ENCODE measurements around the gene NRG2. TPM values are rescaled to one million over a fixed set of nuclear protein-coding genes. Genes with fewer than 3 reads are reported as not detected.
A peak's percentile ranks its signal among the peaks of the same experiment; 100 is the strongest.

Gene NRG2
- total and polyA plus RNA-seq, 2 donors (not counting 3 experiments of a cell fraction or from before 2014, with no cell fraction given): 0.26 to 0.42 TPM

GRCh38 chr5:139850423-139851016 lies 192.6 kb downstream of the NRG2 start:
- BruUV-seq (replicated peaks): no TSS peak
- ChIA-PET POLR2A (no interaction called here), CTCF (interaction anchor here (2.3 to 5.0 kb wide), 2 partner anchors 62 to 118 kb away, joined by 13 to 37 read pairs; no protein-coding TSS in a partner anchor)
- Histone ChIP-seq H3K79me2 (ENCODE audit: control insufficient read depth, insufficient read depth, low read length) (no peaks in the 10 kb centered on the region), H3K27ac (ENCODE audit: insufficient read depth, low read depth, low read length) (no peak overlapping the region), H3K9me3 (replicated peaks; ENCODE audit: control insufficient read depth, insufficient read depth, low read length) (no peaks in the 10 kb centered on the region), H3K9ac (replicated peaks; ENCODE audit: extremely low read depth, insufficient read depth, low read length) (no peak overlapping the region), H3K4me3 (replicated peaks in 1 of 3; ENCODE audit: insufficient read depth in 1 of 3, low read depth in 1 of 3, low read length in 3 of 3) (no peak overlapping the region), H4K20me1 (replicated peaks; ENCODE audit: control insufficient read depth, extremely low read depth, insufficient read depth, low read length) (no peaks in the 10 kb centered on the region), H2AFZ (ENCODE audit: low read depth, low read length) (no peak overlapping the region), H3K4me1 (ENCODE audit: control insufficient read depth, extremely low read depth, insufficient read depth, low read length) (no peaks in the 10 kb centered on the region), H3K9me1 (replicated peaks; ENCODE audit: control insufficient read depth, extremely low read depth, insufficient read depth, low read length) (no peaks in the 10 kb centered on the region), H3K36me3 (ENCODE audit: control insufficient read depth in 2 of 2, extremely low read depth in 1 of 2, insufficient read depth in 2 of 2, low read length in 2 of 2) (no peaks in the 10 kb centered on the region), H3K4me2 (ENCODE audit: insufficient read depth, low read length) (no peak overlapping the region), H3K27me3 (ENCODE audit: control insufficient read depth in 2 of 2, insufficient read depth in 2 of 2, low read length in 2 of 2) (peaks cover 4% of the 10 kb centered on the region in 2 experiments)
- TF ChIP-seq FOS (IDR thresholded peaks at IDR 0.05; ENCODE audit: borderline replicate concordance, insufficient read depth, low read length) (no peak), POLR2AphosphoS5 (IDR thresholded peaks at IDR 0.05; ENCODE audit: insufficient read depth, low read depth, low read length) (no peak), POLR2A (IDR thresholded peaks at IDR 0.05; ENCODE audit: low read depth, low read length) (no peak), CTCF (IDR thresholded peaks at IDR 0.05; ENCODE audit: extremely low read depth in 1 of 2, insufficient read depth in 1 of 2, low read depth in 1 of 2, low read length in 2 of 2) (no peak), MYC (IDR thresholded peaks at IDR 0.05; ENCODE audit: low read depth, low read length) (no peak), GATA2 (IDR thresholded peaks at IDR 0.05; ENCODE audit: insufficient read depth, insufficient read length, low read depth, low read length) (no peak)
- DNase-seq (ENCODE audit: low read depth, low spot score) (no peak), FAIRE-seq (peak; percentile 12)
- dilution Hi-C loops (cut with MboI; ENCODE audit: extremely low pct_ligation_motif_present, low sequenced_read_pairs) (no loop called here), intact Hi-C loops (cut with micrococcal nuclease) (no loop called here)

Measured in endothelial cell of umbilical vein (primary cell).